Neural progenitor cell (in vitro differentiated cells): ENCODE results near the gene OR52K1. TPM values are rescaled to one million over a fixed set of nuclear protein-coding genes. Genes with fewer than 3 reads are reported as not detected.
"Not testable (repeated sequence)": the region's sequence is repeated elsewhere in the genome, so short reads cannot be mapped to it uniquely, and the experiment has no call there.

ENCODE experiments used
- DNase-seq: peaks from one replicate; pipeline ENCODE4 v3.0.0-alpha.2; 2016; ENCODE audit warnings: low spot score
- H2AFZ ChIP-seq: fragments of 200-600 bp; sonication (generic); replicated peaks from 2 replicates; pipeline ENCODE4 v1.6.1; 2016; ENCODE audit warnings: antibody characterized with exemption
- H3F3A ChIP-seq: fragments of 200-600 bp; sonication (generic); 2 replicates; pipeline ENCODE4 v1.6.1; 2016; ENCODE audit warnings: antibody characterized with exemption, low read depth
- H3K27ac ChIP-seq: fragments of 200-600 bp; sonication (generic); 2 replicates; pipeline ENCODE4 v1.5.1; 2016; ENCODE audit warnings: mild to moderate bottlenecking
- H3K27me3 ChIP-seq: fragments of 200-600 bp; sonication (generic); 2 replicates; pipeline ENCODE4 v1.6.1; 2016; ENCODE audit warnings: mild to moderate bottlenecking, moderate library complexity
- H3K36me3 ChIP-seq: fragments of 200-600 bp; sonication (generic); 2 replicates; pipeline ENCODE4 v1.5.1; 2016
- H3K4me1 ChIP-seq: fragments of 200-600 bp; sonication (generic); 2 replicates; pipeline ENCODE4 v1.6.1; 2016; ENCODE audit warnings: mixed run types
- H3K4me2 ChIP-seq: fragments of 200-600 bp; sonication (generic); 2 replicates; pipeline ENCODE4 v1.6.1; 2016
- H3K4me3 ChIP-seq: fragments of 200-600 bp; sonication (generic); 2 replicates; pipeline ENCODE4 v1.5.1; 2016
- H3K79me2 ChIP-seq: fragments of 200-600 bp; sonication (generic); 2 replicates; pipeline ENCODE4 v1.6.1; 2016; ENCODE audit warnings: low read depth
- H3K9ac ChIP-seq: fragments of 200-600 bp; sonication (generic); 2 replicates; pipeline ENCODE4 v1.6.1; 2016
- H3K9me3 ChIP-seq: fragments of 200-600 bp; sonication (generic); 2 replicates; pipeline ENCODE4 v1.5.1; 2016; ENCODE audit warnings: low read depth
- H4K20me1 ChIP-seq: fragments of 200-600 bp; sonication (generic); 2 replicates; pipeline ENCODE4 v1.6.1; 2016; ENCODE audit warnings: low read depth
- H3K27ac Mint-ChIP-seq: 3 replicates; pipeline ENCODE4 v1.8.0; 2021; ENCODE audit warnings: mixed read lengths
- H3K27me3 Mint-ChIP-seq: 2 replicates; pipeline ENCODE4 v1.8.0; 2022; ENCODE audit warnings: low read depth, mild to moderate bottlenecking, inconsistent platforms, moderate library complexity, mixed read lengths; ENCODE audit not compliant: insufficient read depth
- H3K36me3 Mint-ChIP-seq: 3 replicates; pipeline ENCODE4 v1.8.0; 2021; ENCODE audit warnings: mixed read lengths
- H3K4me1 Mint-ChIP-seq: 3 replicates; pipeline ENCODE4 v1.8.0; 2021; ENCODE audit warnings: mixed read lengths
- H3K4me3 Mint-ChIP-seq: 3 replicates; pipeline ENCODE4 v1.8.0; 2021; ENCODE audit warnings: mild to moderate bottlenecking, moderate library complexity, mixed read lengths
- H3K9me3 Mint-ChIP-seq: 3 replicates; pipeline ENCODE4 v1.8.0; 2020; ENCODE audit warnings: mixed read lengths
- CTCF ChIP-seq: fragments of 200-600 bp; sonication (generic); IDR thresholded peaks from 2 replicates; pipeline ENCODE4 v1.5.1; 2017; ENCODE audit warnings: antibody characterized with exemption, mild to moderate bottlenecking
- EZH2 ChIP-seq: fragments of 200-600 bp; sonication (generic); IDR thresholded peaks from 2 replicates; pipeline ENCODE4 v1.6.1; 2017; ENCODE audit warnings: antibody characterized with exemption, mild to moderate bottlenecking, moderate library complexity
- EZH2phosphoT487 ChIP-seq: fragments of 200-600 bp; sonication (generic); IDR thresholded peaks from 2 replicates; pipeline ENCODE4 v1.6.1; 2017; ENCODE audit warnings: antibody characterized with exemption
- total RNA-seq: library from RNA; depleted of rRNA; stranded (reverse); fragments of >200 nt; gene quantifications from 2 replicates; pipeline ENCODE4 v1.2.3, GENCODE V29; 2015; ENCODE audit warnings: low replicate concordance

The OR52K1 gene
- total RNA-seq, 1 donor from 2014 or later, result not detected

- no peak for DNase-seq
- H2AFZ ChIP-seq, result no peak overlapping the region
- no peak overlapping the region for H3K4me3 ChIP-seq
- no peaks in the 10 kb centered on the region for H3K9me3 Mint-ChIP-seq
- no peaks in the 10 kb centered on the region for H3K27me3 ChIP-seq
- H3K4me1 ChIP-seq, result no peaks in the 10 kb centered on the region
- H3K4me1 Mint-ChIP-seq, result no peaks in the 10 kb centered on the region
- TF ChIP-seq CTCF, result no peak
- TF ChIP-seq EZH2, result no peak
- TF ChIP-seq EZH2phosphoT487, result no peak
- H3K9me3 ChIP-seq, result no peaks in the 10 kb centered on the region
- H3K27me3 Mint-ChIP-seq, result no peaks in the 10 kb centered on the region
- H3K36me3 Mint-ChIP-seq, result no peaks in the 10 kb centered on the region
- H3K27ac Mint-ChIP-seq, result no peak overlapping the region
- no peak overlapping the region for H3K9ac ChIP-seq
- no peaks in the 10 kb centered on the region for H3K36me3 ChIP-seq
- no peak overlapping the region for H3K4me2 ChIP-seq
- H3F3A ChIP-seq, result no peaks in the 10 kb centered on the region
- H3K4me3 Mint-ChIP-seq, result no peak overlapping the region
- no peak overlapping the region for H3K27ac ChIP-seq
- H4K20me1 ChIP-seq, result no peaks in the 10 kb centered on the region
- no peaks in the 10 kb centered on the region for H3K79me2 ChIP-seq
Measured at GRCh38 chr11:4523666-4524065, 41.2 kb downstream of the OR52K1 start.

GRCh38 chr11:4527926-4528325 lies 45.5 kb downstream of the OR52K1 start:
- H3K9ac ChIP-seq, result no peak overlapping the region

GRCh38 chr11:4531686-4532085 lies 49.2 kb downstream of the OR52K1 start:
- not testable (repeated sequence) for H3K36me3 Mint-ChIP-seq, H3K4me2 ChIP-seq, H3K4me1 Mint-ChIP-seq, H3K27ac Mint-ChIP-seq, H3K27ac ChIP-seq, H4K20me1 ChIP-seq, H3K9me3 Mint-ChIP-seq, H2AFZ ChIP-seq, H3K9me3 ChIP-seq, H3K9ac ChIP-seq, H3K4me1 ChIP-seq, H3K4me3 ChIP-seq, H3K79me2 ChIP-seq, H3K27me3 Mint-ChIP-seq, H3K36me3 ChIP-seq, H3F3A ChIP-seq, H3K27me3 ChIP-seq, H3K4me3 Mint-ChIP-seq
- peak; percentile 29 for DNase-seq

More at GRCh38 chr11:4527926-4528325, 45.5 kb downstream of the OR52K1 start:
- Histone ChIP-seq H3K36me3 (no peaks in the 10 kb centered on the region), H3K27me3 (no peaks in the 10 kb centered on the region), H2AFZ (no peak overlapping the region), H4K20me1 (no peaks in the 10 kb centered on the region), H3K9me3 (no peaks in the 10 kb centered on the region), H3K4me3 (no peak overlapping the region), H3K4me2 (no peak overlapping the region), H3K27ac (no peak overlapping the region), H3F3A (no peaks in the 10 kb centered on the region), H3K79me2 (no peaks in the 10 kb centered on the region), H3K4me1 (no peaks in the 10 kb centered on the region)
- Mint-ChIP-seq H3K9me3 (peaks cover 2% of the 10 kb centered on the region), H3K4me3 (no peak overlapping the region), H3K4me1 (no peaks in the 10 kb centered on the region), H3K27me3 (no peaks in the 10 kb centered on the region), H3K27ac (no peak overlapping the region), H3K36me3 (no peaks in the 10 kb centered on the region)
- no peak for DNase-seq
- TF ChIP-seq EZH2phosphoT487 (no peak), CTCF (no peak), EZH2 (no peak)

GRCh38 chr11:4539603-4540219 lies 57.3 kb downstream of the OR52K1 start:
- no peaks in the 10 kb centered on the region for H3K36me3 Mint-ChIP-seq
- no peak overlapping the region for H3K27ac Mint-ChIP-seq
- H3K4me1 Mint-ChIP-seq, result no peaks in the 10 kb centered on the region
- no peaks in the 10 kb centered on the region for H3K36me3 ChIP-seq
- no peaks in the 10 kb centered on the region for H3K9me3 Mint-ChIP-seq
- no peaks in the 10 kb centered on the region for H3K79me2 ChIP-seq
- H3K27ac ChIP-seq, result no peak overlapping the region
- no peaks in the 10 kb centered on the region for H3K27me3 ChIP-seq
- H3K9me3 ChIP-seq, result no peaks in the 10 kb centered on the region
- no peak overlapping the region for H3K4me2 ChIP-seq
- no peak overlapping the region for H3K4me3 ChIP-seq
- no peaks in the 10 kb centered on the region for H3K27me3 Mint-ChIP-seq
- no peak overlapping the region for H2AFZ ChIP-seq
- TF ChIP-seq CTCF (peak; percentile 86), EZH2phosphoT487 (no peak), EZH2 (no peak)
- no peak overlapping the region for H3K9ac ChIP-seq
- DNase-seq, result peak; percentile 63
- H3F3A ChIP-seq, result no peaks in the 10 kb centered on the region
- no peak overlapping the region for H3K4me3 Mint-ChIP-seq
- no peaks in the 10 kb centered on the region for H3K4me1 ChIP-seq
- H4K20me1 ChIP-seq, result no peaks in the 10 kb centered on the region
